ENCODE results near the gene LHPP.

DNA sequence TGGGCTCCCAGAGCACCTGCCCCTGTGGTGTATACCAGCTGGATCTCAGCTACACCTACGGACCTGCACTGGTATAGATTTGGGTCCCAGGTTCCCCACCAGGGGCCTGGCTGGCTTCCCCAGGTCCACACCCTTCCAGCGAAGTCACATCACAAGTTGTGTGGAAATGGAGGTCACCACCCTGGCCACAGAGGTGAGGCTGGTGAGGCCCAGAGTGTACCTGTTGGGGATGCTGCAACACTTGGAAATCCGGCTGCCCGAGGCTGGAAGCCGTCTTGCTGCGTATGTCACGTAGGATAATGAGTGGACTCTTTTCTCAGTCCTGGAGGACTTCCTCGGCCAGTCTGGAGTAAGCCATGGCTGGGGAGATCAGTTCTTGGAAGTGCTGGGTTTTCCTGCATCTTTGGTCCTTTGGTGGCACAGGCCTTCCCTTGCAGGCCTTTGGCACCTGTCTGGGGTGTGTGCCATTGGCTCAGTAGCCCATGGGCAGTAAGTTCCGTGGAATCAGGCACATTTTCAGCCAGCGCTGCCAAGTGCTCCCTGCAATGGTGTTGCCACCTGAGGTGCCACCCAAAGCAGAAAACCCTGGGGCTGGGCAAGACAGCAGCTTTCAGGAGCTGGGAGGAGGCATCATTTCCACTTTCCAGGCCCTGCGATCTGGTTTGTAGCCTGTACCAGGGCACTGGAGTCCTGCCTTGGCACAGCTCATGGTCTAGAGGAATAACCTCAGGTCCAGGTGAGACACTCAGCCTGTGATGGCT is 97.9 kb downstream of the LHPP start:
- TF ChIP-seq, protein P1, sequence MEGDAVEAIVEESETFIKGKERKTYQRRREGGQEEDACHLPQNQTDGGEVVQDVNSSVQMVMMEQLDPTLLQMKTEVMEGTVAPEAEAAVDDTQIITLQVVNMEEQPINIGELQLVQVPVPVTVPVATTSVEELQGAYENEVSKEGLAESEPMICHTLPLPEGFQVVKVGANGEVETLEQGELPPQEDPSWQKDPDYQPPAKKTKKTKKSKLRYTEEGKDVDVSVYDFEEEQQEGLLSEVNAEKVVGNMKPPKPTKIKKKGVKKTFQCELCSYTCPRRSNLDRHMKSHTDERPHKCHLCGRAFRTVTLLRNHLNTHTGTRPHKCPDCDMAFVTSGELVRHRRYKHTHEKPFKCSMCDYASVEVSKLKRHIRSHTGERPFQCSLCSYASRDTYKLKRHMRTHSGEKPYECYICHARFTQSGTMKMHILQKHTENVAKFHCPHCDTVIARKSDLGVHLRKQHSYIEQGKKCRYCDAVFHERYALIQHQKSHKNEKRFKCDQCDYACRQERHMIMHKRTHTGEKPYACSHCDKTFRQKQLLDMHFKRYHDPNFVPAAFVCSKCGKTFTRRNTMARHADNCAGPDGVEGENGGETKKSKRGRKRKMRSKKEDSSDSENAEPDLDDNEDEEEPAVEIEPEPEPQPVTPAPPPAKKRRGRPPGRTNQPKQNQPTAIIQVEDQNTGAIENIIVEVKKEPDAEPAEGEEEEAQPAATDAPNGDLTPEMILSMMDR (IDR thresholded peaks at IDR 0.05): no peak
- no peak for TF ChIP-seq POLR2A (IDR thresholded peaks at IDR 0.05)

Measured in Peyer's patch (tissue), 4 donors.